ENCODE results near the gene CA14. TPM values are rescaled to one million over a fixed set of nuclear protein-coding genes. Genes with fewer than 3 reads are reported as not detected.

The CA14 gene
- total RNA-seq, 1 experiment from 2014 or later, result 2.0 TPM

DNA sequence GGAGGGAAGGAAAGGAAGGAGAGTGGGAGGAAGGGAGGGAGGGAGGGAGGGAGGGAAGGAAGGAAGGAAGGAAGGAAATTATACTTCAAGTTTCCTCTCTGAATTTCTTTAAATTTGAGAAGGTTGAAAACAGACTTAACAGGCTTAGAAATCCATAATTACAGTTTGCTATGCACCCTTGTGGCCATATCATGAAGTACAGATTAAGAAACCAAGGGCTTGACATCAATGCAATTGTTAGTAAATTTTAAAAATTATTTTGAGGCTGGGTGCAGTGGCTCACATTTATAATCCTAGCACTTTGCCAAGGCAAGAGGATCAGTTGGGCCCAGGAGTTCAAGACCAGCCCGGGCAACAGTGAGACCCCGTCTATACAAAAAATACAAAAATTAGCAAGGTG lies 36.0 kb upstream of the CA14 start:
- Histone ChIP-seq H3K4me1 (ENCODE audit: insufficient read depth, low read length, poor library complexity, severe bottlenecking) (peaks cover 5% of the 10 kb centered on the region), H3K27ac (ENCODE audit: low read depth, low read length, poor library complexity, severe bottlenecking) (no peak overlapping the region), H3K36me3 (ENCODE audit: insufficient read depth, low read length, poor library complexity, severe bottlenecking) (peaks cover 71% of the 10 kb centered on the region), H3K4me3 (ENCODE audit: low read depth, low read length, poor library complexity, severe bottlenecking) (no peak overlapping the region), H3K27me3 (replicated peaks; ENCODE audit: insufficient read depth, low read depth, low read length, poor library complexity) (no peaks in the 10 kb centered on the region), H3K9me3 (ENCODE audit: low read depth, low read length, poor library complexity, severe bottlenecking) (no peaks in the 10 kb centered on the region)
- DNase-seq (ENCODE audit: low spot score), result peak; percentile 67
- ChIA-PET CTCF (interaction anchor here (0.6 kb wide), 1 partner anchor 35 kb away, joined by 3 read pairs; no protein-coding TSS in a partner anchor), POLR2A (ENCODE audit: low non-redundant PET) (no interaction called here)
- intact Hi-C loops (cut with micrococcal nuclease; ENCODE audit: unreplicated experiment), result loop anchor here (2.0 kb wide), 1 partner anchor 13 kb away; no protein-coding TSS in a partner anchor
- TF ChIP-seq EZH2 (IDR thresholded peaks at IDR 0.05; ENCODE audit: borderline replicate concordance, low read depth, low read length, poor library complexity, severe bottlenecking), result no peak
- TF ChIP-seq, protein P1, sequence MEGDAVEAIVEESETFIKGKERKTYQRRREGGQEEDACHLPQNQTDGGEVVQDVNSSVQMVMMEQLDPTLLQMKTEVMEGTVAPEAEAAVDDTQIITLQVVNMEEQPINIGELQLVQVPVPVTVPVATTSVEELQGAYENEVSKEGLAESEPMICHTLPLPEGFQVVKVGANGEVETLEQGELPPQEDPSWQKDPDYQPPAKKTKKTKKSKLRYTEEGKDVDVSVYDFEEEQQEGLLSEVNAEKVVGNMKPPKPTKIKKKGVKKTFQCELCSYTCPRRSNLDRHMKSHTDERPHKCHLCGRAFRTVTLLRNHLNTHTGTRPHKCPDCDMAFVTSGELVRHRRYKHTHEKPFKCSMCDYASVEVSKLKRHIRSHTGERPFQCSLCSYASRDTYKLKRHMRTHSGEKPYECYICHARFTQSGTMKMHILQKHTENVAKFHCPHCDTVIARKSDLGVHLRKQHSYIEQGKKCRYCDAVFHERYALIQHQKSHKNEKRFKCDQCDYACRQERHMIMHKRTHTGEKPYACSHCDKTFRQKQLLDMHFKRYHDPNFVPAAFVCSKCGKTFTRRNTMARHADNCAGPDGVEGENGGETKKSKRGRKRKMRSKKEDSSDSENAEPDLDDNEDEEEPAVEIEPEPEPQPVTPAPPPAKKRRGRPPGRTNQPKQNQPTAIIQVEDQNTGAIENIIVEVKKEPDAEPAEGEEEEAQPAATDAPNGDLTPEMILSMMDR (conservative IDR thresholded peaks at IDR 0.05; ENCODE audit: low read depth, low read length), result peak; percentile 60
- BruUV-seq (replicated peaks), result no TSS peak

GRCh38 chr1:150224983-150225382 lies 32.6 kb upstream of the CA14 start:
- BruUV-seq (replicated peaks), result no TSS peak
- Histone ChIP-seq H3K4me1 (ENCODE audit: insufficient read depth, low read length, poor library complexity, severe bottlenecking) (peaks cover 5% of the 10 kb centered on the region), H3K9me3 (ENCODE audit: low read depth, low read length, poor library complexity, severe bottlenecking) (no peaks in the 10 kb centered on the region), H3K36me3 (ENCODE audit: insufficient read depth, low read length, poor library complexity, severe bottlenecking) (peaks cover 86% of the 10 kb centered on the region), H3K4me3 (ENCODE audit: low read depth, low read length, poor library complexity, severe bottlenecking) (no peak overlapping the region), H3K27ac (ENCODE audit: low read depth, low read length, poor library complexity, severe bottlenecking) (no peak overlapping the region), H3K27me3 (replicated peaks; ENCODE audit: insufficient read depth, low read depth, low read length, poor library complexity) (no peaks in the 10 kb centered on the region)
- no peak for DNase-seq (ENCODE audit: low spot score)
- ChIA-PET POLR2A (ENCODE audit: low non-redundant PET) (no interaction called here), CTCF (no interaction called here)
- intact Hi-C loops (cut with micrococcal nuclease; ENCODE audit: unreplicated experiment), result no loop called here
- no peak for TF ChIP-seq EZH2 (IDR thresholded peaks at IDR 0.05; ENCODE audit: borderline replicate concordance, low read depth, low read length, poor library complexity, severe bottlenecking)
- TF ChIP-seq, protein P1 (conservative IDR thresholded peaks at IDR 0.05; ENCODE audit: low read depth, low read length), result no peak

- Histone ChIP-seq H3K27me3 (replicated peaks; ENCODE audit: insufficient read depth, low read depth, low read length, poor library complexity) (no peaks in the 10 kb centered on the region), H3K27ac (ENCODE audit: low read depth, low read length, poor library complexity, severe bottlenecking) (no peak overlapping the region), H3K4me3 (ENCODE audit: low read depth, low read length, poor library complexity, severe bottlenecking) (no peak overlapping the region), H3K4me1 (ENCODE audit: insufficient read depth, low read length, poor library complexity, severe bottlenecking) (peaks cover 5% of the 10 kb centered on the region), H3K36me3 (ENCODE audit: insufficient read depth, low read length, poor library complexity, severe bottlenecking) (peaks cover 86% of the 10 kb centered on the region), H3K9me3 (ENCODE audit: low read depth, low read length, poor library complexity, severe bottlenecking) (no peaks in the 10 kb centered on the region)
- ChIA-PET POLR2A (ENCODE audit: low non-redundant PET) (no interaction called here), CTCF (no interaction called here)
- TF ChIP-seq EZH2 (IDR thresholded peaks at IDR 0.05; ENCODE audit: borderline replicate concordance, low read depth, low read length, poor library complexity, severe bottlenecking), result no peak
- TF ChIP-seq, protein P1 (conservative IDR thresholded peaks at IDR 0.05; ENCODE audit: low read depth, low read length), result no peak
- DNase-seq (ENCODE audit: low spot score), result no peak
- BruUV-seq (replicated peaks), result no TSS peak
- intact Hi-C loops (cut with micrococcal nuclease; ENCODE audit: unreplicated experiment), result no loop called here
Measured at GRCh38 chr1:150225546-150225945, 32.0 kb upstream of the CA14 start.

All from A673 (cell line).